8988T (cell line): ENCODE results near the gene DMD.

Experiments
- DNase-seq: peaks from one replicate; pipeline ENCODE4 v3.0.0; 2011

The DMD gene

GRCh38 chrX:32185160-32185559 is 1026.2 kb downstream of the DMD start:
- no peak for DNase-seq

GRCh38 chrX:32183066-32183465 is 1028.3 kb downstream of the DMD start:
- no peak for DNase-seq

GRCh38 chrX:32176510-32176909 is 1034.8 kb downstream of the DMD start:
- no peak for DNase-seq

GRCh38 chrX:32170481-32170880 is 1040.9 kb downstream of the DMD start:
- no peak for DNase-seq

- DNase-seq, result no peak
Measured at GRCh38 chrX:32155044-32155638, 1056.2 kb downstream of the DMD start.

- DNase-seq, result no peak
Measured at GRCh38 chrX:32153585-32153984, 1057.8 kb downstream of the DMD start.

GRCh38 chrX:32150141-32150540 is 1061.2 kb downstream of the DMD start:
- no peak for DNase-seq

- no peak for DNase-seq
Measured at GRCh38 chrX:32141841-32142240, 1069.5 kb downstream of the DMD start.

GRCh38 chrX:32139476-32139875 is 1071.9 kb downstream of the DMD start:
- no peak for DNase-seq

- no peak for DNase-seq
Measured at GRCh38 chrX:32137525-32137924, 1073.8 kb downstream of the DMD start.

- no peak for DNase-seq
Measured at GRCh38 chrX:32126997-32127396, 1084.4 kb downstream of the DMD start.

- no peak for DNase-seq
Measured at GRCh38 chrX:32118832-32119231, 1092.5 kb downstream of the DMD start.

- DNase-seq, result no peak
Measured at GRCh38 chrX:32116047-32116446, 1095.3 kb downstream of the DMD start.

GRCh38 chrX:32087663-32088062 is 1123.7 kb downstream of the DMD start:
- DNase-seq, result no peak

- no peak for DNase-seq
Measured at GRCh38 chrX:32084757-32085156, 1126.6 kb downstream of the DMD start.

GRCh38 chrX:32048285-32048684 is 1163.1 kb downstream of the DMD start:
- no peak for DNase-seq

GRCh38 chrX:32045149-32045548 is 1166.2 kb downstream of the DMD start:
- no peak for DNase-seq

- DNase-seq, result no peak
Measured at GRCh38 chrX:32041181-32041580, 1170.2 kb downstream of the DMD start.

GRCh38 chrX:32026772-32027171 is 1184.6 kb downstream of the DMD start:
- DNase-seq, result no peak

- DNase-seq, result no peak
Measured at GRCh38 chrX:32024072-32024471, 1187.3 kb downstream of the DMD start.

GRCh38 chrX:32016195-32016594 is 1195.2 kb downstream of the DMD start:
- DNase-seq, result no peak

GRCh38 chrX:32010948-32011347 is 1200.4 kb downstream of the DMD start:
- DNase-seq, result no peak

GRCh38 chrX:32010212-32010611 is 1201.1 kb downstream of the DMD start:
- no peak for DNase-seq

GRCh38 chrX:31993637-31994036 is 1217.7 kb downstream of the DMD start:
- DNase-seq, result no peak

- no peak for DNase-seq
Measured at GRCh38 chrX:31988975-31989374, 1222.4 kb downstream of the DMD start.
